GM18520 (cell line): ENCODE results near the gene DAPK1.

ENCODE experiments used
- ATAC-seq: cut with Tn5 transposase; IDR thresholded peaks from one replicate; pipeline ENCODE4 v1.9.1; 2021; ENCODE audit not compliant: unreplicated experiment

Gene DAPK1

DNA sequence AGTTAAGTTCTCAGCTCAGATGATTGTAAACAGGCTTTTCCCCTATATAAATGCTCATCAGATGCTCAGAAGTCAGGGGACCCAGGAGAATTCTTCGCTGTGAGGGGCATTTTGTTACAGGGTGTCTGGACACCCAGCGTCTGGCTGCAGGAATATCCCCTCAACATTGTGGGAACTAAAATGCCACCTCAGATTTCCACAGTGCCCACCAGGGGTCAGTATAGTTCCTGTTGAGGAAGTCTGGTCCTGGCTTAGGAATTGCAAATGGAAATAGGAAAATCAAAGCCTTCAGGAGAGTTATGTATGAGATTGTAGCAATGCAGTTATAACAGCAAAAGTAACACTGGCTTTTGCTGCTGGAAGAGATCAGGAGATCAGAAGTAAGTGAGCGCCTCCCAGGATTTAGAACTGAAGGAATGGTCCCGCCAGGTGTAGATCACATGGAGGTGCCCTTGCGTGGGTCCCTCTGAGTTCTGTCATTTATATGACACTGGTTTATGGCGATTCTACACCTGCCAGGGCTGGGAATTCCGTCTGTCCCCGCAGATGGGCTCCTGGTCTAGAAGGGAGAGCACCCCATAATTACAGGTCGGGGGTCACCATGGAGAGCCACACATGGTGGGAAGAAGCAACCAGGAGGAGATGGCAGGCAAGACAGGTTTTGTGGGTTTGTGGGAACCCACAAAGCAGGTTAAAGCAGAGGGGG lies 181.1 kb downstream of the DAPK1 start:
- no peak for ATAC-seq

DNA sequence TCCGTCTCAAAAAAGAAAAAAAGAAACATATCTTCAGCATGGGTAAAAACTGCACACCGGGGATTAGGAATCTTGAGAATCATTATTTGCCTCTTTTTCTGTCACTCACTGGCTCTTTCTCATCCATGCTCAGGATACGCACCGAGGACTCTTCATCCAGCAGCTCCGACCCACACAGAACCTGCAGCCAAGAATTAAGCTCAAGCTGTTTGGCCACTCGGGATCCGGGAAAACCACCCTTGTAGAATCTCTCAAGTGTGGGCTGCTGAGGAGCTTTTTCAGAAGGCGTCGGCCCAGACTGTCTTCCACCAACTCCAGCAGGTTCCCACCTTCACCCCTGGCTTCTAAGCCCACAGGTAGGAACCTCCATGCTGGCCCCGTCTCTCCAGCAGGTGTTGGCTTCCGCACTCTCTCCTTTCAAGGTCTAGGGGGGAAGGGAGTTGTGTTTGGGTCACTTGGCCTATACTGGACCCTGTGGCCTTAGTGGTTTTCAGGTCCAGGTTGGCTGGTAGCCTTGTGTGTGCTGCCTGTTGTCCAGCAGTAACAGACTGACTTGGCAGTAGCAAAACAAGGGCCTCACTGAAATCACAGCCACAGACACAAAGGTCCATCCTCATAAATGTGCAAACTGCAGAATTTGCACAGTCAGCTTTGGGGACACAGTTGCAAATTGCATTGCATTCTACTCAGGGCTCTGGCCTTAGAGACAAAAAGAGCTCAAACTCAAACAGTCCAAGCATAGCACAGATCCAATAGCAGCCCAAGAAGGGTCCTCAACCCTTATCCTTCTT lies 183.8 kb downstream of the DAPK1 start:
- ATAC-seq: no peak

DNA sequence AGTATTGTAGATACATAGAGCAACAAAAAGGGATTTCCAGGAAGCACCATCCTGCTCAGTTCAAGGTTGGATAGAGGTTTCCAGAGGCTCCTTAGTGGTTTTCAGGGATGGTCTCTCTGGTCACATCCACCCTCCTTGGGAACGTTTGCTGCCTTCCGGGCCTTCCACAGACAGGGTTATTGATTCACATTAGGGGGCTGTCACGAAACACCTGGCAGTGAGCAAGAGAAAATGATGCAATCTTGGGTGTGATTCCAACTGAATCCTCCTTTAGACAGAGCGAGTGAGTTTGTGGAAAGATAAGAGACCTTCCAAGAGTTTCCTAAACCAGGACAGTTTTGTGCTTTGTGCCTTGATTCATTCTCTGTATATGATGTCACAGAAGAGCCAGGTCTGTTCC lies 184.4 kb downstream of the DAPK1 start:
- ATAC-seq: no peak

DNA sequence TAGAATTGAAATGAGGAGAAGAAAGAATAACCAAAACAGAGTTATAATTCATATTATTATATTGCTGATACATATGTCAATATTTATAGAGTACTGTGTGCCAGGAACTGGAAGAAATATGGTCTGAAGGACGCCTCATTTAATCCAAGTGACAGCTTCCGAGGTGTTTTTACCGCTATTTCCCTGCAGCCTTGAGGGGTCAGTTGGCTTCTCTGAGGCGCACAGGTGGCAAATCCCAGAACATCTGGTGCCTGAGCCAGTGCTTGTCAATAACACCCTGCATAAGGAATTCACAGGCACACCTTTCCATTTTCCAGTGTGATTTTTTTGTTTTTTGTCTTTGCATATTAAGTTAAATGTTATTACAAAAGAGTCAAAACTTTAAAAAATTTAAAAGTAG lies 185.0 kb downstream of the DAPK1 start:
- no peak for ATAC-seq

DNA sequence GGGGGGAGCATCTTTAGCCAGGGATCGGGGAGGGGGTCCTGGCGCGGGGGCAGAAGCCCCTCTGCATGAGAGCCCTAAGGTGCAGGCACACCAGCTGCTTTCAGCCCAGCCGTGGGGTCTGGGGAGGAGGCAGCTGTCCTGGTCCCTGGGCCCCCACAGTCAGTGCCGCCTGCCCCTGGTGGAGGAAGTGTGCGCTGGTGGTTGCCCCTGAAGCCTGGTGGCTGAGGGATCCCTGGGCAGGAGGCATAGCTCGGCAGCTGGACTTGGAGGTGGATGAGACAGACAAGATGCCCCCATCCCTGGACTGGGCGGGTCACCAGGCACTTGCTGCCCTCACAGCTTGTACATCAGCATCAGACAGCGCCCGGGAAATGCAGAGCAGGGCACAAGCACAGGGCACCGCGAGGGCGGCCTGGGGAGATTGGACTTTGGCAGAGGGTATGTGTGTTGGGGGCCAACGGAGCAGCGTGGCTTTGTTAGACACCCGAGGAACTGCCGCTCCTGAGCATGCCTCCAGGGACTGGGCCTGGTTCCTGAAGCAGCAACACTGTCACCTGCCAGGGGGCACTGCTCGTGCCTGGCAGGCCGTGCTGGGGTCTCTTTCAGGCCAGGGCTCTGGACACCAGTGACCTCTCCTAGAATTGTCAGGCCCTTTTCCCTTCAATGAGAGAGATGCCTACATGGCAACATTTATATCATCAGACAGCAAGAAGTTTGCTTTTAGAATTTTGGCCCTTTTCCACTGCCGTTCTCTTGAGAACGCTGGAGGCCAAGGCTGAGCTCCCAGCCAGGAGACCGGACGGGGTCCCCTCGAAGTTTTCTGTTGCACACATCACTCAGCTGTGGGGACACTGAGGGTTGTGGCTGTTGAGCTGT lies 186.3 kb downstream of the DAPK1 start:
- ATAC-seq: no peak

DNA sequence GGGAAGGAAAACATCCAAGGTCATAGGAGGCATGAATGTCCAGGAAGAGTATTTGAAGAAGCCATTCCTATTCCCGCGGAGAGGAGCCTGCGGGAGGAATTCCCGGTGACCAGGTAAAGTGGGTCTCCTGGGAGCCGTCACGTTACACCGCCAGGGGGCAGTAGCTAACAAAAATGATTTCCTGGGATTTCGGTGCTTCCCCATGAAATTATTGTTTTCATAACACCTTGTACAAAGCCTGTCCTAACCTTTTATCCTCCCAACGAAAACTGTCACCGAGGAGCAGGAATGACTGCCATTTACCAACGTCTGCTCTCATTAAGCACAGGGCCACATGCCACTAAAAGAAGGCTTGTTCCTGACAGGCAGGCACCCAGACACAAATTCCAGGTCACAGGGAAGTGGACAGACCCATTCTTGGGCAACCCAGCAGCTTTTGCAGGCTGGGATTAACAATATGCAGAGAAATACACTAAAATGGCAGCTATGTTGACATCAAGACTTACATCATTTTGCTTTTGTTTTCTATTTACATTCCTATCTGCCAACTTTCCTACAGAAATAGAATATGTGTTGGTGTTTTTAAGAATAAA lies 187.1 kb downstream of the DAPK1 start:
- no peak for ATAC-seq

DNA sequence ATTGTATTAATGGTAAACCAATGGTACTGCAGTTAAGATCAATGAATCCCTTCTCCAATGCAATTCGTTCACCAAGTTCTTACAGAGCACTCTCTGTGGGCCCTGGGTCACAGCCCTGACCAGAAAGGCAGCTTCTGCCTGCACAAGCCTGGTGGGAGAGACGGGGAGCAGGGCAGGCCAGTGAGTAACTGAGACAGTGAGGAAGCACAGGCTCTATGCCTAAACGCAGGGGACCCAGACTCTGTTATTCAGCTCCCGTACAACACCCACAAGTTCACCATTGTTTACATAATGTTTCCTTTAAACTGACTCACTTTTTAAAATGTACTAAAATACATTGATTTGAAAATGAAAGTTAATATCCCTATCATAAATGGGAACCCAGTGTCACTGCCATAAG lies 187.8 kb downstream of the DAPK1 start:
- ATAC-seq: no peak

DNA sequence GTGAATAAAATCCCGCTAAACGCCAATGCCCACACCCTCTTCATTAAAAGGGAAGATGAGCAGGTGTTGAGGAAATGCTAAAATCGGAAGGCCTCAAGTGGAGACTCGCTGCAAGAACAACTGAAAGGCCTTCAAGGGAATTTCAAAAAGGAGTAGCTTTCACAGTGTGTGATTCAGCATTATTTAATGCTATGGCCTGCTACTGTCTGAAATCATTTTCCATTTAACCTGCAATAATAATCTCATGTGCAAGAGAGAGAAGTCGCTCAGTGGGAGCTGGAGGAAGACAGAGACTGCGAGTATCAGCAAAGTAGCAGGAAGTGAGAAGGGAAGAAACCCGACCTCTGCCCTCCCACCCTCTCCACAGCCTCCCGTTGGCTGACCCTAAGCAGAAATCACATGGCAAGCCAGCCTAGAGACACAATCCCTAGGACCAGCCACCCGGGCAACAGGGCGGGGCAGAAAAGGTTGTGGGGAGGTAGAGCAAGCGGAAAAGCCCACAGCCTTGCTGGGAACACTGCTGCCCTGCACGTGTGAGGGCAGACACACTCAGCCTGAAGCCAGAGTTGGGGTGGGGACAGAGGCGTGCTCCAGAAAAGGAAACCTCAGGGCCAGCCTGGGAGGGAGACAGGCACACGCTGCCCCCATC lies 188.3 kb downstream of the DAPK1 start:
- no peak for ATAC-seq

DNA sequence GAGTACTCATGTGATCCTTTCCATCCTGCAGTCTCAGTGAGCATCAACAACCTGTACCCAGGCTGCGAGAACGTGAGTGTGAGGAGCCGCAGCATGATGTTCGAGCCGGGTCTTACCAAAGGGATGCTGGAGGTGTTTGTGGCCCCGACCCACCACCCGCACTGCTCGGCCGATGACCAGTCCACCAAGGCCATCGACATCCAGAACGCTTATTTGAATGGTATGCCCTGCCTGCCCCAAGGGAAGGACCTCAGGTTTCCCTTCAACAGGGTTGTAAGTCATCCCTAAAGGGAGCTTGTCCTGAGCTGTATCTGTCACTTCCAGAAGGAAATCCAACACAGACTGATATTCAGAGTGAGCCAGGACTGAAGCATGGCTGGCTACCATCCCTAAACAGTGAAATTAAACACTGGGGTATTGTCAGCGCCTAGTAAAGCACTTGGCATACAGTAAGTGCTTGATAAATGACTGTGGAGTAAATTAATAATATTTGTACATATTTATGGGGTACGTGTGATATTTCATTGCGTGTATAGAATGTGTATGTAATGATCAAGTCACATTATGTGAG lies 188.9 kb downstream of the DAPK1 start:
- ATAC-seq: no peak

DNA sequence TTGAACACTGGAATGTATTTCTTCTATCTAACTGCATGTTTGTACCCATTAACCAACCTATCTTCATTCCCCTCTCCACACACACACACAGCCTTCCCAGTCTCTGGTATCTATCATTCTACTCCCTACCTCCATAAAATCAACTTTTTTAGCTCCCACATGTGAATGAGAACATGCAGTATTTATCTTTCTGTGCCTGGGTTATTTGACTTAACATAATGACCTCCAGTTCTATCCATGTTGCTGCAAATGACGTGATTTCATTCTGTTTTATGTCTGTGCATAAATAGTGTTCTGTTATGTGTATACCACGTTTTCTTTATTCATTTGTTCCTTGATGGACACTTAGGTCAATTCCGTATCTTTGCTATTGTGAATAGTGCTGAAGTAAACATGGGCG lies 189.5 kb downstream of the DAPK1 start:
- no peak for ATAC-seq

DNA sequence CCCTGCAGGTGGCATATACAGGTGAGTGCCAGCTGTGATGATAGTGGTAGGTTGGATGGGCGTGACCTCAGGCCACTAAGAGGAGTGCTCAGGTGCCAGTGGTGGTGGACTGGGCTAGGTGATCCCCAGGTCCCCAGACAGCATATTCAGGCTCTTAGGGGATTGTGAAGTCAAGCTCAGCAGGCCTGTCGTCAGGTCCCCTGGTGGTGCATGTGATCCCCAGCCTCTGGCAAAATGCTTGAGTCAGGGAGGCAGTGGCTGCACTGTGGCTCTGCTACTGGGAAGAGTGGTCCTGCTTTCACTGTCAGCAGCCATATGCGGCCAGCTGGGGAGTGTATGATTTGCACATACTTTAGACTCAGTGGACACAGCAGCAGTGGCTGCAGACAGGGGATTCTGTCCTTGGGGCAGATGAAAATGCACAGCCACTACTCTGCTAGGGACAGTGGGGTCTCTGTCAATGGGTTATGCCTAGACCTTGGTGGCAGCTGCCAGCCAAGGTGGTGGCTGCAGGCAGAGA lies 196.6 kb downstream of the DAPK1 start:
- no peak for ATAC-seq

DNA sequence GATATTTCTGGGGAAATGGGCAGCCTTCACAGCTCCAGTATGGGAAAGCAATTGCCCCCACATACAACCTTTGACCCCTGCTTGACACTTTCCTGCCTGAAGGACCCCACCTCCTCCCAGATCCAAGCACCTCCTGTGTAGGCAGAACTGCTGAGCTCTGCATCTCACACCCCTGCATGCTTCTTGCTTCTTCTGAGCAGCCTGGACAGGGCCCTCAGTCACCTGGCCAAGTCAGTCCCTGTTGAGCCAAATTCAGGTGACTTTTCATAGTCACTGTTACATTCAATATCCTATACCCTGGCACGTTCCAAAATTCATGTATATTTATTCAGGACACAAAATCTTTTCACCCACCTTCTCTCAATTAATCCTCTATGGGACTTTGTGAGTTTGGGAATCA lies 197.9 kb downstream of the DAPK1 start:
- ATAC-seq: no peak

DNA sequence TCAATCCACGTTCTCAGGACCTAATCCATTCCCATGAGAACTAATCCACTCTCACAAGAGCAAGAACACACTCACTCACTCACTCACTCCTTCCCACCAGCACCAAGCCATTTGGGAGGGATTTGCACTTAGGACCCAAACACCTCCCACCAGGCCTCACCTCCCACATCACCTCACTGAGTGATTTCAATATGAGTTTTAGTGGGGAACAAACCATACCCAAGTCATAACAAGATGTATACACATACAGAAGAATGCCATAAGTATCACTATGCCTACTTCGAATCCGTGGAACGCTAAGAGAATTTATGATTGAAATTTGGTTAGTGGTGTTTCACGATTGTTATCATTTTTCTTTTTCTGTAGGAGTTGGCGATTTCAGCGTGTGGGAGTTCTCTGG lies 199.0 kb downstream of the DAPK1 start:
- no peak for ATAC-seq

DNA sequence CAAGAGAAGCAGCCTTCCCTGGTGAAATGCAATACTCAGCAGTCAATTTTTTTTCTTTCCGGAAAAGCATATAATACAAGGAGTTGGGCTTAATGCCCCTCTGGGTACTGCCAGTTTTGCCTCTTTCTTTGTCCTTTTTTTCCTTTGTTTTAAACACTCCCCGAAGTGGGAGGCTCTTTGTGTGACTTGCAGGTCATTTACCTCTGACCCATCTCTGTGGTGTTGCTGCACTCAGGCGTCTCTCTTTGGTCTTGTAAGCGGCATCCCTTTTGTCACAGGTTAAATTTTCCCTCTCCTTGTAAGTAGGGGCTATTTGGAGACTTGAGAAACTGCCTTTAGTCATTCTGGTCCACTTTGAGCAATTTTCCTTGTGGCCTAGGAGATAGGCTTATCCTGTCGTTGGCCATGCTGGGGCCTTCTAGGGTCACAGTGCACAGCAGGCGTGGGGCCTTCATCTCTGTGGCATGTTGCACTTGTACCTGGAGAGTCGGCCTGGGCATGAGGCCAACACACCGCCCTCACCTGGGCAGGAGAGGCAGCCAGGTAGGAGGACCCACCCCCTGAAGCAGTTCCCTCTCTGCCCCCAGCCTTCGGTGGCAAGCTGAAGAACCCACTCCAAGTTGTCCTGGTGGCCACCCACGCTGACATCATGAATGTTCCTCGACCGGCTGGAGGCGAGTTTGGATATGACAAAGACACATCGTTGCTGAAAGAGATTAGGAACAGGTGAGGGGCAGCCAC lies 200.6 kb downstream of the DAPK1 start:
- ATAC-seq: no peak

DNA sequence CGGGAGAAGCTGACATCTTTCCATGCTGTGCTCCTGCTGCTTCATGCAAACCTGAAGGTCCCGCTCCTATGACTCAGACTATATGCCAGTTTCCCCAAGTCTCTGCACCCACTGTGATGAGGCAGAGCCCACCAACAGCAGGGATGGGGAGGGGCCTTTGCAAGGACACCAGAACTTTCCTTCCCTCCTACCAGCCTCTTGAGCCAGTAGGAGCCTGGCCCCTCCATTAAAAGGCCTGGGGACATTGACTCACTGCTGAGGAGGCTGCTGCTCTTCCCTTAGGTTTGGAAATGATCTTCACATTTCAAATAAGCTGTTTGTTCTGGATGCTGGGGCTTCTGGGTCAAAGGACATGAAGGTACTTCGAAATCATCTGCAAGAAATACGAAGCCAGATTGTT lies 202.2 kb downstream of the DAPK1 start:
- ATAC-seq: no peak

DNA sequence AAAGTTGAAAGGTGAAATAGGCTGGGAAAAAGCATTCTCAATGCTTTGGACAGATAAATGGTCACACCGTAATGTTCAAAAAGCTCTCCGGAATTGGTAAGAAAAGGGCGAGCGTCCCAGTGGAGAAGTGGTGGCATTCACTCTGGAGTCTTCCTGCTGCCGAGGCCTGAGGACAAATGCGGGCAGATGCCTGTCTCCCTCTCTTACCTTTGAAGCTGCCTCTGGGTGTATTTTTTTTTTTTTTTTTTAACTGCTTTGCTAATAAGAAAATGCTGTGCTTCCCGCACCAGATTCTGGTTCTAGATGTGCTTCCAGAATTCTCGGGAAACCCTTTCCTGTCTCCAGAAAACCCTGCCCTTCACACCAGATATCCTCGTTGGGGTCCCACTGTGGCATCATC lies 203.8 kb downstream of the DAPK1 start:
- ATAC-seq: no peak

DNA sequence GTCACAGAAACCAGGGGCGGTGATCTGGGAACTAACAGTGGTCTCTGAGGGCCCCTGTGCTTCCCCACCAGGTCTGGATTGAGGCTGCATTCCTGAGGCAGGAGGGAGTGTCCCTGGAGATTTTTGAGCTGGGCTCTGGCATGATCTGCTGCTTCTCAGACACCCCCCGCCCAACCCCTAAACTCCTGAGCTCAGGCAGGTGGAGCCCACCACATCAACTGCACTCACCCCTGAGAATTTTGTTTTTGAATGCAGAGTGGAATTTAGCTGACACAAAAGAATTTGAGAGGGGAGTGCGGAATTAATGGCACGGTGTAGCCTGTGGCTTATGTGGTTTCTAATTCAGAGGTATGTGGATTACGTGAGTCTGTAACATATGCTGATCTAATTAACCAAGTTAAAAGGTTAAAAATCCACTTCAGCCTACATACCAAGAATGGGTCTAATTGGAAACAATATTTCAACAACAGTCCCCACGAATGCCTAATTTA lies 204.3 kb downstream of the DAPK1 start:
- ATAC-seq: no peak

DNA sequence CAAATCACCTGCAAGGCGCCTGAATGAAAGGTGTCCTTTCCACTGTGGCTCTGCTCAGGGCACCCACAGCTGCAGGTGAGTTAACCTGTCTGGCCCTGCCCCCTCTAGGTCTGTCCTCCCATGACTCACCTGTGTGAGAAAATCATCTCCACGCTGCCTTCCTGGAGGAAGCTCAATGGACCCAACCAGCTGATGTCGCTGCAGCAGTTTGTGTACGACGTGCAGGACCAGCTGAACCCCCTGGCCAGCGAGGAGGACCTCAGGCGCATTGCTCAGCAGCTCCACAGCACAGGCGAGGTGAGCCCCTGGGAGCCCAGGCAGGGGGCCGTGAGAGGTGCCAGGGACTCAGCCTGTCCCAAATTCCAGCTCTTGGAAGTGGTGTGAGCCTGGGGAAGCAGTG lies 205.3 kb downstream of the DAPK1 start:
- no peak for ATAC-seq

DNA sequence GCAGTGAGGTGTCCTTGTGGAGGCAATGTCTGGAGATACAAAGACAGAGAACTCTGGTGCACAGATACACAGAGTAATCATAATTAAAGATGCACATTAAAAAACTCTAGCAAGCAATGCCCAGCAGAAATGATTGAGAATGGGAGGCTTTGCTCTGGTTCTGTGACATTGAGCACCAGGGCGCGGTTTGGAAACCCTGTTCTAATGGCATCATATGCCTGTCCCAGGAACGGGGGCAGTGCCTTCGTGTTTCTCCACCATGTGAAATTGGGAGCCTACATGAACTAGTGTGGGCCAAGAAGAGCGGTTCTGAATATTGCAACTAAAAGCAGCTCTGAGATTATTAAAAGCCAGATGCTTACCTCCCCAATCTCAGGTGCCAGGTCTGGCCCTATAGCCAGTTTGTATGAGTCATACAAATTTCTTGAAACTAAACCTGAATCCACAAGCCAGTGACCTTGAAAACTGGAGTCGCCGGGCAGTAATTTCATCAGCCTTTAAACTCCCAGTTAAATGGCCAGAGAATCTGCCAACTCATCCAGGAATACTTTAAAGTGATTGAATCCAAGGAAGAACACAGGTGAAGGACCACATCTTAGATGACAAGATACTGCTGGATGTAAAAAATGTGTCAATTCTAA lies 206.1 kb downstream of the DAPK1 start:
- ATAC-seq: no peak
